DMS53 treated with DMSO at 0.1 percent for 48 hours (cell line): ENCODE measurements around the gene REEP6.
"Not testable (repeated sequence)": the region's sequence is repeated elsewhere in the genome, so short reads cannot be mapped to it uniquely, and the experiment has no call there.

Source experiments
- DNase-seq: peaks from one replicate; lab custom pipeline; 2025; ENCODE audit not compliant: unreplicated experiment; lab: John Stamatoyannopoulos, UW

The REEP6 gene

GRCh38 chr19:1471515-1472160 is 19.3 kb upstream of the REEP6 start:
- DNase-seq = no peak

GRCh38 chr19:1472231-1473084 is 18.5 kb upstream of the REEP6 start:
- DNase-seq = no peak

GRCh38 chr19:1473085-1473851 is 17.7 kb upstream of the REEP6 start:
- DNase-seq = no peak

- DNase-seq = no peak
These were observed 16.8 kb upstream of the REEP6 start for GRCh38 chr19:1474011-1474764.

- DNase-seq = no peak
These were observed 16.1 kb upstream of the REEP6 start for GRCh38 chr19:1474765-1475351.

GRCh38 chr19:1475751-1476437 is 15.1 kb upstream of the REEP6 start:
- DNase-seq = no peak

- not testable (repeated sequence) for DNase-seq
These were observed 13.9 kb upstream of the REEP6 start for GRCh38 chr19:1477056-1477455.

GRCh38 chr19:1478934-1479707 is 11.9 kb upstream of the REEP6 start, which contains the start of gene C19orf25:
Gene C19orf25 (minus strand): TSS chr19:1479215. CDS start chr19:1478903, 312 bp downstream.
- peak; percentile 69 for DNase-seq

GRCh38 chr19:1481224-1481892 is 9.6 kb upstream of the REEP6 start:
- DNase-seq = no peak

GRCh38 chr19:1481893-1482360 is 9.1 kb upstream of the REEP6 start:
- DNase-seq = no peak

- no peak for DNase-seq
These were observed 8.4 kb upstream of the REEP6 start for GRCh38 chr19:1482361-1483130.

GRCh38 chr19:1483131-1483978 is 7.6 kb upstream of the REEP6 start:
- DNase-seq = no peak

- no peak for DNase-seq
These were observed 7.0 kb upstream of the REEP6 start for GRCh38 chr19:1483979-1484428.

- DNase-seq = no peak
These were observed 4.0 kb upstream of the REEP6 start for GRCh38 chr19:1486720-1487575.

GRCh38 chr19:1487576-1488281 is 3.3 kb upstream of the REEP6 start:
- DNase-seq = no peak
